Panc1 (cell line): ENCODE results near the gene CTLA4. TPM values are rescaled to one million over a fixed set of nuclear protein-coding genes. Genes with fewer than 3 reads are reported as not detected.

Experiments
- ATAC-seq: fragments of 200-7000 bp; cut with Tn5 transposase; 2 replicates; pipeline ENCODE4 v1.9.1; 2020; ENCODE audit warnings: mild to moderate bottlenecking, moderate library complexity
- BruUV-seq: library from RNA; stranded (reverse); fragments of 400-500 nt; replicated peaks from 2 replicates; lab custom pipeline; 2021; lab: Mats Ljungman, UMichigan
- CTCF ChIA-PET: fragments of 300-600 bp; sonication (Branson Sonifier 250); formaldehyde crosslinking; loops from one replicate; lab custom pipeline; 2022; ENCODE audit warnings: antibody characterized with exemption; lab: Charles Lee
- POLR2A ChIA-PET: fragments of 300-600 bp; sonication (Branson Sonifier 250); formaldehyde crosslinking; loops from one replicate; lab custom pipeline; 2022; ENCODE audit warnings: antibody characterized with exemption; lab: Charles Lee
- DNase-seq: peaks from one replicate; pipeline ENCODE4 v3.0.0-alpha.2; 2010; ENCODE audit warnings: low read depth, low spot score
- H3K27ac ChIP-seq: 2 replicates; pipeline ENCODE4 v1.5.1; 2011; ENCODE audit warnings: mild to moderate bottlenecking, low read length, inconsistent platforms
- H3K27me3 ChIP-seq: fragments of 200-500 bp; sonication (Bioruptor generic); 2 replicates; pipeline ENCODE4 v1.6.0; 2014; ENCODE audit warnings: low read length, inconsistent platforms; ENCODE audit not compliant: control insufficient read depth, insufficient read depth
- H3K36me3 ChIP-seq: fragments of 200-500 bp; sonication (Bioruptor generic); 2 replicates; pipeline ENCODE4 v1.5.1; 2014; ENCODE audit warnings: inconsistent platforms, mild to moderate bottlenecking, low read length, moderate library complexity; ENCODE audit not compliant: control insufficient read depth, insufficient read depth
- H3K4me1 ChIP-seq: 2 replicates; pipeline ENCODE4 v1.5.1; 2011; ENCODE audit warnings: inconsistent platforms, mild to moderate bottlenecking, low read length, moderate library complexity; ENCODE audit not compliant: control insufficient read depth, insufficient read depth
- H3K4me3 ChIP-seq, 2 experiments: 2 replicates each; pipeline ENCODE4 v1.5.1; 2011 to 2012; ENCODE audit warnings: low read depth in 2 of 2, low read length in 2 of 2, mild to moderate bottlenecking in 2 of 2, inconsistent platforms in 1 of 2, moderate library complexity in 1 of 2
- H3K9me3 ChIP-seq: fragments of 200-500 bp; sonication (Bioruptor generic); 2 replicates; pipeline ENCODE4 v1.5.1; 2014; ENCODE audit warnings: low read depth, mild to moderate bottlenecking, inconsistent platforms, low read length, moderate library complexity; ENCODE audit not compliant: control insufficient read depth, insufficient read depth
- CTCF ChIP-seq: fragments of 450-650 bp; IDR thresholded peaks from 2 replicates; pipeline ENCODE4 v1.5.1; 2017; ENCODE audit warnings: mild to moderate bottlenecking
- POLR2AphosphoS5 ChIP-seq: IDR thresholded peaks from 2 replicates; pipeline ENCODE4 v1.6.1; 2012; ENCODE audit warnings: mild to moderate bottlenecking, low read depth, low read length, moderate library complexity
- REST ChIP-seq, 2 experiments: IDR thresholded peaks; 2 replicates each; pipeline ENCODE4 v1.6.1; 2011 to 2012; ENCODE audit warnings: low read depth in 2 of 2, control low read depth in 1 of 2, low read length in 1 of 2, mild to moderate bottlenecking in 1 of 2, moderate library complexity in 1 of 2; ENCODE audit not compliant: insufficient read depth in 1 of 2
- SIN3A ChIP-seq: IDR thresholded peaks from 2 replicates; pipeline ENCODE4 v1.6.1; 2012; ENCODE audit warnings: low read depth, mild to moderate bottlenecking, low read length, moderate library complexity, borderline replicate concordance; ENCODE audit not compliant: insufficient read depth
- TCF7L2 ChIP-seq: IDR thresholded peaks from 2 replicates; pipeline ENCODE4 v1.6.1; 2011; ENCODE audit warnings: mild to moderate bottlenecking, low read depth, low read length, inconsistent platforms
- in situ Hi-C: cut with HindIII; loops from 2 replicates; pipeline ENCODE4 v1.10.0; 2016; ENCODE audit warnings: low sequenced_read_pairs, low pct_unique_long_range_greater_than_20kb
- intact Hi-C: fragments of 100-400 bp; cut with micrococcal nuclease; formaldehyde crosslinking; loops from one replicate; pipeline ENCODE4 v1.10.0; 2022; ENCODE audit not compliant: unreplicated experiment
- total RNA-seq: library from RNA; stranded (reverse); gene quantifications from one replicate; pipeline ENCODE4 v1.2.1, GENCODE V29; 2021; ENCODE audit not compliant: unreplicated experiment

The CTLA4 gene
- total RNA-seq, 1 experiment from 2014 or later, result 0.08 TPM

GRCh38 chr2:203876328-203876727, 8.8 kb downstream of the CTLA4 start:
- CTCF ChIA-PET, result no interaction called here
- Histone ChIP-seq H3K4me1 (no peaks in the 10 kb centered on the region), H3K27ac (no peak overlapping the region), H3K27me3 (peaks cover 7% of the 10 kb centered on the region; the same call in 1 of the 2 replicates), H3K9me3 (no peaks in the 10 kb centered on the region), H3K36me3 (no peaks in the 10 kb centered on the region), H3K4me3 (no peak overlapping the region)
- DNase-seq, result no peak
- in situ Hi-C loops, result no loop called here
- POLR2A ChIA-PET, result interaction anchor here (0.6 kb wide), 1 partner anchor 437 kb away, joined by 8 read pairs; no protein-coding TSS in a partner anchor
- intact Hi-C loops, result no loop called here
- no TSS peak for BruUV-seq
- TF ChIP-seq TCF7L2, result no peak
- no peak for TF ChIP-seq POLR2AphosphoS5
- no peak for TF ChIP-seq REST (IDR thresholded peaks at IDR 0.05; ENCODE audit: insufficient read depth in 1 of 2, low read depth in 2 of 2, low read length in 1 of 2)
- no peak for TF ChIP-seq CTCF
- TF ChIP-seq SIN3A, result no peak
- no peak for ATAC-seq

GRCh38 chr2:203878063-203878462, 10.5 kb downstream of the CTLA4 start:
- TF ChIP-seq CTCF, result no peak
- intact Hi-C loops, result no loop called here
- in situ Hi-C loops, result no loop called here
- no TSS peak for BruUV-seq
- ATAC-seq, result no peak
- no peaks in the 10 kb centered on the region for H3K36me3 ChIP-seq
- H3K27ac ChIP-seq, result no peak overlapping the region
- no peak overlapping the region for H3K4me3 ChIP-seq
- H3K9me3 ChIP-seq, result no peaks in the 10 kb centered on the region
- no peak for DNase-seq
- peaks cover 7% of the 10 kb centered on the region; the same call in 1 of the 2 replicates for H3K27me3 ChIP-seq
- CTCF ChIA-PET, result no interaction called here
- H3K4me1 ChIP-seq, result no peaks in the 10 kb centered on the region
- POLR2A ChIA-PET, result no interaction called here
